HEK293 (cell line): ENCODE results near the gene SLC12A2.

Experiments
- GFI1B ChIP-seq: fragments of 450-650 bp; formaldehyde crosslinking; IDR thresholded peaks from 2 replicates; pipeline ENCODE4 v1.5.1; 2016; ENCODE audit warnings: missing biosample characterization, missing genetic modification characterization
- KLF9 ChIP-seq: fragments of 450-650 bp; formaldehyde crosslinking; IDR thresholded peaks from 2 replicates; pipeline ENCODE4 v1.5.1; 2016; ENCODE audit warnings: missing biosample characterization, missing genetic modification characterization, low read depth
- MEIS1 ChIP-seq: sonication (generic); formaldehyde crosslinking; IDR thresholded peaks from 2 replicates; pipeline ENCODE4 v1.8.1; 2022; ENCODE audit warnings: missing genetic modification reagents, mild to moderate bottlenecking, borderline replicate concordance
- MZF1 ChIP-seq: fragments of 450-650 bp; formaldehyde crosslinking; IDR thresholded peaks from 2 replicates; pipeline ENCODE4 v1.5.1; 2017; ENCODE audit warnings: missing biosample characterization, missing genetic modification characterization, borderline replicate concordance
- REPIN1 ChIP-seq: fragments of 450-650 bp; formaldehyde crosslinking; IDR thresholded peaks from 2 replicates; pipeline ENCODE4 v1.5.1; 2017; ENCODE audit warnings: missing biosample characterization, missing genetic modification characterization, low read depth
- WT1 ChIP-seq: fragments of 450-650 bp; formaldehyde crosslinking; IDR thresholded peaks from 2 replicates; pipeline ENCODE4 v1.5.1; 2016; ENCODE audit warnings: missing biosample characterization, missing genetic modification characterization
- YY1 ChIP-seq: fragments of 450-650 bp; formaldehyde crosslinking; IDR thresholded peaks from 2 replicates; pipeline ENCODE4 v1.5.1; 2018; ENCODE audit warnings: missing biosample characterization, missing genetic modification characterization
- ZBTB20 ChIP-seq: fragments of 450-650 bp; formaldehyde crosslinking; IDR thresholded peaks from 2 replicates; pipeline ENCODE4 v1.5.1; 2016; ENCODE audit warnings: missing biosample characterization, missing genetic modification characterization
- ZFHX2 ChIP-seq: fragments of 450-650 bp; formaldehyde crosslinking; conservative IDR thresholded peaks from 2 replicates; pipeline ENCODE4 v1.5.1; 2016; ENCODE audit warnings: missing biosample characterization, missing genetic modification characterization
- ZNF114 ChIP-seq: fragments of 450-650 bp; formaldehyde crosslinking; IDR thresholded peaks from 2 replicates; pipeline ENCODE4 v1.5.0; 2017; ENCODE audit warnings: missing biosample characterization, missing genetic modification characterization
- ZNF138 ChIP-seq: fragments of 450-650 bp; formaldehyde crosslinking; IDR thresholded peaks from 2 replicates; pipeline ENCODE4 v1.5.1; 2016; ENCODE audit warnings: missing biosample characterization, missing genetic modification characterization, borderline replicate concordance
- ZNF148 ChIP-seq: fragments of 450-650 bp; formaldehyde crosslinking; IDR thresholded peaks from 2 replicates; pipeline ENCODE4 v1.5.0; 2017; ENCODE audit warnings: missing biosample characterization, missing genetic modification characterization, borderline replicate concordance
- ZNF248 ChIP-seq: fragments of 450-650 bp; formaldehyde crosslinking; IDR thresholded peaks from 2 replicates; pipeline ENCODE4 v1.5.1; 2017; ENCODE audit warnings: missing biosample characterization, missing genetic modification characterization
- ZNF26 ChIP-seq: fragments of 450-650 bp; formaldehyde crosslinking; IDR thresholded peaks from 2 replicates; pipeline ENCODE4 v1.5.1; 2016; ENCODE audit warnings: missing biosample characterization, missing genetic modification characterization
- ZNF426 ChIP-seq: fragments of 450-650 bp; formaldehyde crosslinking; IDR thresholded peaks from 2 replicates; pipeline ENCODE4 v1.5.1; 2017; ENCODE audit warnings: missing biosample characterization, missing genetic modification characterization, mild to moderate bottlenecking, inconsistent platforms, moderate library complexity
- ZNF433 ChIP-seq: fragments of 450-650 bp; formaldehyde crosslinking; IDR thresholded peaks from 2 replicates; pipeline ENCODE4 v1.5.1; 2016; ENCODE audit warnings: missing biosample characterization, missing genetic modification characterization, low read depth
- ZNF510 ChIP-seq: fragments of 450-650 bp; formaldehyde crosslinking; IDR thresholded peaks from 2 replicates; pipeline ENCODE4 v1.5.1; 2018; ENCODE audit warnings: mild to moderate bottlenecking, missing genetic modification characterization, missing biosample characterization; ENCODE audit not compliant: insufficient replicate concordance
- ZNF521 ChIP-seq: fragments of 450-650 bp; formaldehyde crosslinking; IDR thresholded peaks from 2 replicates; pipeline ENCODE4 v1.5.1; 2017; ENCODE audit warnings: missing biosample characterization, mild to moderate bottlenecking, missing genetic modification characterization
- ZNF660 ChIP-seq: fragments of 450-650 bp; IDR thresholded peaks from 2 replicates; pipeline ENCODE4 v1.5.1; 2018; ENCODE audit warnings: missing biosample characterization, mild to moderate bottlenecking, missing genetic modification characterization
- ZNF670 ChIP-seq: fragments of 450-650 bp; formaldehyde crosslinking; IDR thresholded peaks from 2 replicates; pipeline ENCODE4 v1.5.1; 2016; ENCODE audit warnings: missing biosample characterization, missing genetic modification characterization, low read depth
- ZNF747 ChIP-seq: fragments of 450-650 bp; formaldehyde crosslinking; IDR thresholded peaks from 2 replicates; pipeline ENCODE4 v1.5.1; 2016; ENCODE audit warnings: missing biosample characterization, missing genetic modification characterization
- ZNF791 ChIP-seq: fragments of 450-650 bp; formaldehyde crosslinking; IDR thresholded peaks from 2 replicates; pipeline ENCODE4 v1.5.1; 2016; ENCODE audit warnings: missing biosample characterization, missing genetic modification characterization
- ZSCAN16 ChIP-seq: fragments of 450-650 bp; formaldehyde crosslinking; IDR thresholded peaks from 2 replicates; pipeline ENCODE4 v1.5.1; 2016; ENCODE audit warnings: missing biosample characterization, missing genetic modification characterization
- ZSCAN18 ChIP-seq: fragments of 450-650 bp; formaldehyde crosslinking; IDR thresholded peaks from 2 replicates; pipeline ENCODE4 v1.5.1; 2016; ENCODE audit warnings: missing biosample characterization, missing genetic modification characterization
- TF ChIP-seq, protein P1 (sequence below): fragments of 450-650 bp; formaldehyde crosslinking; IDR thresholded peaks from 2 replicates; pipeline ENCODE4 v1.5.1; 2016; ENCODE audit warnings: missing biosample characterization, missing genetic modification characterization
- TF ChIP-seq, protein P2 (sequence below): fragments of 450-650 bp; formaldehyde crosslinking; IDR thresholded peaks from 2 replicates; pipeline ENCODE4 v1.5.1; 2016; ENCODE audit warnings: missing biosample characterization, missing genetic modification characterization
- TF ChIP-seq, protein P3 (sequence below): fragments of 450-650 bp; formaldehyde crosslinking; IDR thresholded peaks from 2 replicates; pipeline ENCODE4 v1.5.1; 2016; ENCODE audit warnings: missing biosample characterization, missing genetic modification characterization

Gene SLC12A2

DNA sequence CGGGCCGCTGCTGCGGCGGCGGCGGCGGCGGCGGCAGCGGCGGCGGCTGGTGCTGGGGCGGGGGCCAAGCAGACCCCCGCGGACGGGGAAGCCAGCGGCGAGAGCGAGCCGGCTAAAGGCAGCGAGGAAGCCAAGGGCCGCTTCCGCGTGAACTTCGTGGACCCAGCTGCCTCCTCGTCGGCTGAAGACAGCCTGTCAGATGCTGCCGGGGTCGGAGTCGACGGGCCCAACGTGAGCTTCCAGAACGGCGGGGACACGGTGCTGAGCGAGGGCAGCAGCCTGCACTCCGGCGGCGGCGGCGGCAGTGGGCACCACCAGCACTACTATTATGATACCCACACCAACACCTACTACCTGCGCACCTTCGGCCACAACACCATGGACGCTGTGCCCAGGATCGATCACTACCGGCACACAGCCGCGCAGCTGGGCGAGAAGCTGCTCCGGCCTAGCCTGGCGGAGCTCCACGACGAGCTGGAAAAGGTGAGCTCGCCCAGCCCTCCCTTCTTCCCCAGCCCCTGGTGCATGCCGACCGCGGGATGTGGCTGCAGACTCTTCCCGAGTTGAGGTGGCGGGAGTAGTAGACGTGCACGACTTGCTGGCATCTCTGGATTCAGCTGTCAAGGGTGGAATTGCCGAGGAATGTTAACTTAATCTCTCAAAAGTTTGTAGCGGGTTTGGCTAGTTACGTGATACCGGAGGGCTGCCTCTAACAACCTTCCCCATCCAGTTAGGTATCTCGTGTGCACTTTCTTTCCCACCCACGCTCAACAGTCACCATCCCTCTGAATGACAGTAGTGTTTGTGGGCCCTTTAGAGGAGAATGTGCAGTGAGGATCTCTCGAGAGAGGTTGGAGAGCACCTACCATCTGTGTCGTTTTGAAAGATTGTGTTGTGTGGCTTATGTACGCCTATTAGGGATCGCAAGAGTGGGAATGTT, 932 bp downstream of the SLC12A2 start (continued):
- TF ChIP-seq ZNF426 (tag by site-specific recombination): no peak
- TF ChIP-seq ZFHX2: peak; percentile 60
- TF ChIP-seq REPIN1 (tag by site-specific recombination): no peak
- TF ChIP-seq, protein P1, sequence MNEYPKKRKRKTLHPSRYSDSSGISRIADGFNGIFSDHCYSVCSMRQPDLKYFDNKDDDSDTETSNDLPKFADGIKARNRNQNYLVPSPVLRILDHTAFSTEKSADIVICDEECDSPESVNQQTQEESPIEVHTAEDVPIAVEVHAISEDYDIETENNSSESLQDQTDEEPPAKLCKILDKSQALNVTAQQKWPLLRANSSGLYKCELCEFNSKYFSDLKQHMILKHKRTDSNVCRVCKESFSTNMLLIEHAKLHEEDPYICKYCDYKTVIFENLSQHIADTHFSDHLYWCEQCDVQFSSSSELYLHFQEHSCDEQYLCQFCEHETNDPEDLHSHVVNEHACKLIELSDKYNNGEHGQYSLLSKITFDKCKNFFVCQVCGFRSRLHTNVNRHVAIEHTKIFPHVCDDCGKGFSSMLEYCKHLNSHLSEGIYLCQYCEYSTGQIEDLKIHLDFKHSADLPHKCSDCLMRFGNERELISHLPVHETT (tag by site-specific recombination): no peak
- TF ChIP-seq, protein P2, sequence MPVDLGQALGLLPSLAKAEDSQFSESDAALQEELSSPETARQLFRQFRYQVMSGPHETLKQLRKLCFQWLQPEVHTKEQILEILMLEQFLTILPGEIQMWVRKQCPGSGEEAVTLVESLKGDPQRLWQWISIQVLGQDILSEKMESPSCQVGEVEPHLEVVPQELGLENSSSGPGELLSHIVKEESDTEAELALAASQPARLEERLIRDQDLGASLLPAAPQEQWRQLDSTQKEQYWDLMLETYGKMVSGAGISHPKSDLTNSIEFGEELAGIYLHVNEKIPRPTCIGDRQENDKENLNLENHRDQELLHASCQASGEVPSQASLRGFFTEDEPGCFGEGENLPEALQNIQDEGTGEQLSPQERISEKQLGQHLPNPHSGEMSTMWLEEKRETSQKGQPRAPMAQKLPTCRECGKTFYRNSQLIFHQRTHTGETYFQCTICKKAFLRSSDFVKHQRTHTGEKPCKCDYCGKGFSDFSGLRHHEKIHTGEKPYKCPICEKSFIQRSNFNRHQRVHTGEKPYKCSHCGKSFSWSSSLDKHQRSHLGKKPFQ (tag by site-specific recombination): no peak
- TF ChIP-seq ZNF148 (tag by site-specific recombination): no peak
- peak; percentile 73 for TF ChIP-seq ZBTB20 (tag by site-specific recombination)
- TF ChIP-seq ZSCAN16: no peak
- TF ChIP-seq MEIS1 (CRISPR knock-in tag): 0 out of 2 replicates have a peak, but pooled peaks have one; percentile 16
- no peak for TF ChIP-seq ZSCAN18 (tag by site-specific recombination)
- no peak for TF ChIP-seq ZNF747 (tag by site-specific recombination)
- no peak for TF ChIP-seq ZNF521
- no peak for TF ChIP-seq ZNF138 (tag by site-specific recombination)
- TF ChIP-seq, protein P3, sequence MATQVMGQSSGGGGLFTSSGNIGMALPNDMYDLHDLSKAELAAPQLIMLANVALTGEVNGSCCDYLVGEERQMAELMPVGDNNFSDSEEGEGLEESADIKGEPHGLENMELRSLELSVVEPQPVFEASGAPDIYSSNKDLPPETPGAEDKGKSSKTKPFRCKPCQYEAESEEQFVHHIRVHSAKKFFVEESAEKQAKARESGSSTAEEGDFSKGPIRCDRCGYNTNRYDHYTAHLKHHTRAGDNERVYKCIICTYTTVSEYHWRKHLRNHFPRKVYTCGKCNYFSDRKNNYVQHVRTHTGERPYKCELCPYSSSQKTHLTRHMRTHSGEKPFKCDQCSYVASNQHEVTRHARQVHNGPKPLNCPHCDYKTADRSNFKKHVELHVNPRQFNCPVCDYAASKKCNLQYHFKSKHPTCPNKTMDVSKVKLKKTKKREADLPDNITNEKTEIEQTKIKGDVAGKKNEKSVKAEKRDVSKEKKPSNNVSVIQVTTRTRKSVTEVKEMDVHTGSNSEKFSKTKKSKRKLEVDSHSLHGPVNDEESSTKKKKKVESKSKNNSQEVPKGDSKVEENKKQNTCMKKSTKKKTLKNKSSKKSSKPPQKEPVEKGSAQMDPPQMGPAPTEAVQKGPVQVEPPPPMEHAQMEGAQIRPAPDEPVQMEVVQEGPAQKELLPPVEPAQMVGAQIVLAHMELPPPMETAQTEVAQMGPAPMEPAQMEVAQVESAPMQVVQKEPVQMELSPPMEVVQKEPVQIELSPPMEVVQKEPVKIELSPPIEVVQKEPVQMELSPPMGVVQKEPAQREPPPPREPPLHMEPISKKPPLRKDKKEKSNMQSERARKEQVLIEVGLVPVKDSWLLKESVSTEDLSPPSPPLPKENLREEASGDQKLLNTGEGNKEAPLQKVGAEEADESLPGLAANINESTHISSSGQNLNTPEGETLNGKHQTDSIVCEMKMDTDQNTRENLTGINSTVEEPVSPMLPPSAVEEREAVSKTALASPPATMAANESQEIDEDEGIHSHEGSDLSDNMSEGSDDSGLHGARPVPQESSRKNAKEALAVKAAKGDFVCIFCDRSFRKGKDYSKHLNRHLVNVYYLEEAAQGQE (tag by site-specific recombination): peak; percentile 66
- TF ChIP-seq ZNF114 (tag by site-specific recombination): no peak
- no peak for TF ChIP-seq ZNF510 (tag by site-specific recombination)
- no peak for TF ChIP-seq WT1 (tag by site-specific recombination)
- no peak for TF ChIP-seq GFI1B (tag by site-specific recombination)
- no peak for TF ChIP-seq ZNF670 (tag by site-specific recombination)
- no peak for TF ChIP-seq ZNF248 (tag by site-specific recombination)
- no peak for TF ChIP-seq KLF9 (tag by site-specific recombination)
- no peak for TF ChIP-seq ZNF660 (tag by site-specific recombination)
- TF ChIP-seq YY1 (tag by site-specific recombination): no peak
- peak; percentile 91; the same call in 1 of the 2 replicates for TF ChIP-seq MZF1 (tag by site-specific recombination)
- no peak for TF ChIP-seq ZNF791 (tag by site-specific recombination)
- TF ChIP-seq ZNF433 (tag by site-specific recombination): no peak
- TF ChIP-seq ZNF26 (tag by site-specific recombination): no peak
